OCI-LY7 (cell line): ENCODE measurements around the gene CPT2. TPM values are rescaled to one million over a fixed set of nuclear protein-coding genes. Genes with fewer than 3 reads are reported as not detected.

Experiments
- BruUV-seq: library from RNA; stranded (reverse); fragments of 400-500 nt; replicated peaks from 2 replicates; lab custom pipeline; 2021; lab: Mats Ljungman, UMichigan
- CTCF ChIA-PET: fragments of 300-600 bp; sonication (Branson Sonifier 250); formaldehyde crosslinking; loops from one replicate; lab custom pipeline; 2022; ENCODE audit warnings: antibody characterized with exemption; ENCODE audit not compliant: unreplicated experiment; lab: Charles Lee
- POLR2A ChIA-PET: fragments of 300-600 bp; sonication (Branson Sonifier 250); formaldehyde crosslinking; loops from one replicate; lab custom pipeline; 2022; ENCODE audit warnings: antibody characterized with exemption; lab: Charles Lee
- DNase-seq: peaks from one replicate; pipeline ENCODE4 v3.0.0-alpha.2; 2015; ENCODE audit warnings: low spot score
- H2AFZ ChIP-seq: fragments of 200-600 bp; sonication (generic), shearing (Covaris generic); 2 replicates; pipeline ENCODE4 v1.6.1; 2014; ENCODE audit warnings: mild to moderate bottlenecking, antibody characterized with exemption, low read length, moderate library complexity
- H3K27ac ChIP-seq: fragments of 200-600 bp; sonication (generic); 2 replicates; pipeline ENCODE4 v1.5.1; 2014; ENCODE audit warnings: mixed run types, low read depth, mild to moderate bottlenecking, moderate library complexity, low read length, inconsistent platforms; ENCODE audit not compliant: poor library complexity, severe bottlenecking
- H3K36me3 ChIP-seq: fragments of 200-600 bp; sonication (generic); 2 replicates; pipeline ENCODE4 v1.6.1; 2014; ENCODE audit warnings: mild to moderate bottlenecking, antibody characterized with exemption, low read length, moderate library complexity, mixed read lengths; ENCODE audit not compliant: insufficient read depth
- H3K4me1 ChIP-seq: fragments of 200-600 bp; sonication (generic); 2 replicates; pipeline ENCODE4 v1.5.1; 2014; ENCODE audit warnings: mild to moderate bottlenecking, low read length; ENCODE audit not compliant: insufficient read depth, poor library complexity, severe bottlenecking
- H3K4me2 ChIP-seq: fragments of 200-600 bp; sonication (generic); 2 replicates; pipeline ENCODE4 v1.6.1; 2014; ENCODE audit warnings: mild to moderate bottlenecking, low read length
- H3K4me3 ChIP-seq: fragments of 200-600 bp; sonication (generic); 2 replicates; pipeline ENCODE4 v1.5.1; 2014; ENCODE audit warnings: mild to moderate bottlenecking, low read depth, low read length; ENCODE audit not compliant: poor library complexity, severe bottlenecking
- H3K79me2 ChIP-seq: fragments of 200-600 bp; sonication (generic); 2 replicates; pipeline ENCODE4 v1.6.1; 2016; ENCODE audit warnings: low read depth, mild to moderate bottlenecking, low read length, moderate library complexity, mixed read lengths; ENCODE audit not compliant: insufficient read depth
- H3K9me2 ChIP-seq: fragments of 200-600 bp; sonication (generic); 2 replicates; pipeline ENCODE4 v1.6.1; 2016; ENCODE audit warnings: mild to moderate bottlenecking, low read length, mixed read lengths; ENCODE audit not compliant: insufficient read depth
- H3K9me3 ChIP-seq: fragments of 200-600 bp; sonication (generic); 2 replicates; pipeline ENCODE4 v1.6.1; 2014; ENCODE audit warnings: mild to moderate bottlenecking, mixed run types, low read length, mixed read lengths
- H4K20me1 ChIP-seq: fragments of 200-600 bp; sonication (generic); 2 replicates; pipeline ENCODE4 v1.6.1; 2014; ENCODE audit warnings: mild to moderate bottlenecking, antibody characterized with exemption, low read length, moderate library complexity, mixed read lengths; ENCODE audit not compliant: insufficient read depth
- EZH2phosphoT487 ChIP-seq: fragments of 200-600 bp; sonication (generic); IDR thresholded peaks from 2 replicates; pipeline ENCODE4 v1.6.1; 2018; ENCODE audit warnings: low read depth, borderline replicate concordance, mild to moderate bottlenecking, mixed run types, antibody characterized with exemption, low read length, moderate library complexity, mixed read lengths
- intact Hi-C: fragments of 100-400 bp; cut with micrococcal nuclease; formaldehyde crosslinking; loops from one replicate; pipeline ENCODE4 v1.10.0; 2022; ENCODE audit not compliant: unreplicated experiment
- total RNA-seq, 2 experiments: library from RNA; depleted of rRNA in 1 of 2; stranded (reverse); fragments of >200 nt in 1 of 2; shearing (Covaris generic) in 1 of 2; gene quantifications; 2 replicates each; pipeline ENCODE4 v1.2.3, GENCODE V29; 2014 to 2022
- TF ChIP-seq, protein P1 (sequence below): fragments of 200-600 bp; sonication (generic); conservative IDR thresholded peaks from 2 replicates; pipeline ENCODE4 v1.5.1; 2014; ENCODE audit warnings: mild to moderate bottlenecking, antibody characterized with exemption, low read length, moderate library complexity, mixed read lengths

Gene CPT2
- total RNA-seq, 2 experiments from 2014 or later = 19.9 to 26.6 TPM

DNA sequence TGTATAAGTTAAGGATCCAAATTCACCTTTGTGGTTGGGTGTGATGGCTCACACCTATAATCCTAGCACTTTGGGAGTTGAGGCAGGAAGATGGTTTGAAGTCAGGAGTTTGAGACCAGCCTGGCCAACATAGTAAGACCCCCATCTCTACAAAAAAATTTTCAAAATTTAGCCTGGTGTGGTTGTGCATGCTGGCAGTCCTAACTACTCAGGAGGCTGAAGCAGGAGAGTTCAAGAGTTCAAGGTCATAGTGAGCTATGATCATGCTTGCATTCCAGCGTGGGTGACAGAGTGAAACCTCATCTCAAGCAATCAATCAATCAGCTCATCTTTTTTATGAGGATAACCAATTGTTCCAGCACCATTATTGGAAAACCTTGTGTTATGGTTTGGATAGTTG lies 37.7 kb upstream of the CPT2 start:
- no peak overlapping the region for H2AFZ ChIP-seq
- no peaks in the 10 kb centered on the region for H3K4me1 ChIP-seq
- intact Hi-C loops = no loop called here
- H3K27ac ChIP-seq = no peak overlapping the region
- ChIA-PET POLR2A (interaction anchor here (0.5 kb wide), 1 partner anchor 195 kb away, joined by 3 read pairs; no protein-coding TSS in a partner anchor), CTCF (no interaction called here)
- no peaks in the 10 kb centered on the region for H3K79me2 ChIP-seq
- TF ChIP-seq EZH2phosphoT487 = no peak
- TF ChIP-seq, protein P1, sequence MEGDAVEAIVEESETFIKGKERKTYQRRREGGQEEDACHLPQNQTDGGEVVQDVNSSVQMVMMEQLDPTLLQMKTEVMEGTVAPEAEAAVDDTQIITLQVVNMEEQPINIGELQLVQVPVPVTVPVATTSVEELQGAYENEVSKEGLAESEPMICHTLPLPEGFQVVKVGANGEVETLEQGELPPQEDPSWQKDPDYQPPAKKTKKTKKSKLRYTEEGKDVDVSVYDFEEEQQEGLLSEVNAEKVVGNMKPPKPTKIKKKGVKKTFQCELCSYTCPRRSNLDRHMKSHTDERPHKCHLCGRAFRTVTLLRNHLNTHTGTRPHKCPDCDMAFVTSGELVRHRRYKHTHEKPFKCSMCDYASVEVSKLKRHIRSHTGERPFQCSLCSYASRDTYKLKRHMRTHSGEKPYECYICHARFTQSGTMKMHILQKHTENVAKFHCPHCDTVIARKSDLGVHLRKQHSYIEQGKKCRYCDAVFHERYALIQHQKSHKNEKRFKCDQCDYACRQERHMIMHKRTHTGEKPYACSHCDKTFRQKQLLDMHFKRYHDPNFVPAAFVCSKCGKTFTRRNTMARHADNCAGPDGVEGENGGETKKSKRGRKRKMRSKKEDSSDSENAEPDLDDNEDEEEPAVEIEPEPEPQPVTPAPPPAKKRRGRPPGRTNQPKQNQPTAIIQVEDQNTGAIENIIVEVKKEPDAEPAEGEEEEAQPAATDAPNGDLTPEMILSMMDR = no peak
- no TSS peak for BruUV-seq
- no peaks in the 10 kb centered on the region for H3K36me3 ChIP-seq
- no peak overlapping the region for H3K4me3 ChIP-seq
- no peaks in the 10 kb centered on the region for H3K9me3 ChIP-seq
- no peaks in the 10 kb centered on the region for H4K20me1 ChIP-seq
- no peaks in the 10 kb centered on the region for H3K9me2 ChIP-seq
- H3K4me2 ChIP-seq = no peak overlapping the region
- no peak for DNase-seq

DNA sequence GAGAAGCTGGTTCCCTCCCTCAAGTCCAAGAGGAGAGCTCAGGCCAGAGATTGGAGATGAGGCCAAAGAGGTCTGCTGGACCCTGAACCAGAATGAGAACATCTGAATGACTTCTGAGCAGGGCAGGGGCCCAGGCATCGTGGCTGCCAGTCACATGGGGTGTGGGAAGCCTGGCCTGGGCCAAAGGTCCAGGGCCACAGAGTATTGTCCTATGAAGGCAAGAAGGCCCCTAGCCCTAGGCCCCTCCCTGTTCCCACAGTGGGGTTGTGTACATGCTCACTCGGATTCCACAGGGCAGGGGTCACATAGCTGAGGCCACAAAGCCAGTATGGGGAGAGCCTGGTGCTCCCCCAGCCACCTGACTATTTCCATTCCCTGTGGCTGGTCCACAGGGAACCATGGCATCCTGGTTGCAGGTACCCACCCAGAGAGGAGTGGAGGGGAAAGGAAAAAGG lies 35.7 kb upstream of the CPT2 start:
- no peaks in the 10 kb centered on the region for H3K36me3 ChIP-seq
- ChIA-PET POLR2A (interaction anchor here (1.0 kb wide), 1 partner anchor 14 kb away, joined by 4 read pairs; no protein-coding TSS in a partner anchor), CTCF (no interaction called here)
- no peak for DNase-seq
- TF ChIP-seq EZH2phosphoT487 = no peak
- TF ChIP-seq, protein P1 = no peak
- H3K27ac ChIP-seq = no peak overlapping the region
- BruUV-seq = no TSS peak
- H3K9me2 ChIP-seq = no peaks in the 10 kb centered on the region
- no peaks in the 10 kb centered on the region for H4K20me1 ChIP-seq
- no peak overlapping the region for H3K4me2 ChIP-seq
- intact Hi-C loops = no loop called here
- H2AFZ ChIP-seq = no peak overlapping the region
- no peaks in the 10 kb centered on the region for H3K4me1 ChIP-seq
- H3K79me2 ChIP-seq = no peaks in the 10 kb centered on the region
- no peaks in the 10 kb centered on the region for H3K9me3 ChIP-seq
- H3K4me3 ChIP-seq = no peak overlapping the region

DNA sequence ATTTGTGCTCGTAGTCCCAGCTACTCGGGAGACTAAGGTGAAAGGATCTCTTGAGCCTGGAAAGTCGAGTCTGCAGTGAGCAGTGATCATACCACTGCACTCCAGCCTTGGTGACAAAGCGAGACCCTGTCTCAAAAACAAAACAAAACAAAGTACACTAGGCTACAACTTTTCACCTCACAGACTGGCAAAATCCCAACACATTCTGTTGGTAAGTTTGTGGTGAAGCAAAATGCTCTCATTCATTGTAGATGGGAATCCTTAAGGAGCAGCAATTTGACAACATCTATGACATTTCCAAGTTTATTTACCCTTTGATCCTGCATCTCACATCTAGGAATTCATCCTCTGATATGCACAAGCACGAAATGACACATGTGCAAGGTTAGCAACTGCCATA lies 34.0 kb upstream of the CPT2 start:
- BruUV-seq = no TSS peak
- CTCF ChIA-PET = no interaction called here
- POLR2A ChIA-PET = no interaction called here
- Histone ChIP-seq H2AFZ (no peak overlapping the region), H3K27ac (no peak overlapping the region), H3K79me2 (no peaks in the 10 kb centered on the region), H3K9me3 (no peaks in the 10 kb centered on the region), H3K4me1 (no peaks in the 10 kb centered on the region), H3K4me2 (no peak overlapping the region), H3K9me2 (no peaks in the 10 kb centered on the region), H3K36me3 (no peaks in the 10 kb centered on the region), H4K20me1 (no peaks in the 10 kb centered on the region), H3K4me3 (no peak overlapping the region)
- DNase-seq = no peak
- TF ChIP-seq EZH2phosphoT487 = no peak
- TF ChIP-seq, protein P1 = no peak
- intact Hi-C loops = no loop called here
